ENCODE data around the gene CCL5. TPM values are rescaled to one million over a fixed set of nuclear protein-coding genes. Genes with fewer than 3 reads are reported as not detected.
A peak's percentile ranks its signal among the peaks of the same experiment; 100 is the strongest.

Gene CCL5
- total and polyA plus RNA-seq, 2 donors (not counting 3 experiments of a cell fraction or from before 2014, with no cell fraction given), result not detected

DNA sequence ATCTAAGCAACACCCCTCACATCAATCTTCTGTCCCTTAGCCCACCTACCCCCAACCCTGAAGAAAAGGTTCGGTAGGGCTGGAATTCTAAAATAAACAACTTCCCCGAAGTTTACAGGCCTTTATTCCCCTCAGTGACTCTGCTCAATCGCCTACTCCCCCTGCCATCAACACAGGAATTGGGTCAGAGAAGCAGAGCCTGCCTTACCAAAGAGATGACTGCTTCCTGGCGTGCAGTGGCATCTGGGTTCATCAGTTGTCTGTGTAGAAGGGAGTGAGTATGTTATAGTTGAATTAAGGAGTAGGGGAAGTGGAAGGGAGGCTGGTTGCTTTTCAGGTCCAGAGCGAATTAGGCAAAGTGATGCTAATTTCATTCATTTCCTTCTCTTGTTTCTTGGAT is 24.2 kb downstream of the CCL5 start:
- Histone ChIP-seq H4K20me1 (replicated peaks; ENCODE audit: control insufficient read depth, extremely low read depth, insufficient read depth, low read length) (no peaks in the 10 kb centered on the region), H3K4me3 (replicated peaks in 1 of 3; ENCODE audit: insufficient read depth in 1 of 3, low read depth in 1 of 3, low read length in 3 of 3) (no peak overlapping the region), H3K9me3 (replicated peaks; ENCODE audit: control insufficient read depth, insufficient read depth, low read length) (no peaks in the 10 kb centered on the region), H3K9ac (replicated peaks; ENCODE audit: extremely low read depth, insufficient read depth, low read length) (no peak overlapping the region), H3K9me1 (replicated peaks; ENCODE audit: control insufficient read depth, extremely low read depth, insufficient read depth, low read length) (no peaks in the 10 kb centered on the region), H3K4me2 (ENCODE audit: insufficient read depth, low read length) (no peak overlapping the region), H3K36me3 (ENCODE audit: control insufficient read depth in 2 of 2, extremely low read depth in 1 of 2, insufficient read depth in 2 of 2, low read length in 2 of 2) (peaks cover 2 to 9% of the 10 kb centered on the region in 2 experiments), H2AFZ (ENCODE audit: low read depth, low read length) (no peak overlapping the region), H3K79me2 (ENCODE audit: control insufficient read depth, insufficient read depth, low read length) (no peaks in the 10 kb centered on the region), H3K27me3 (ENCODE audit: control insufficient read depth in 2 of 2, insufficient read depth in 2 of 2, low read length in 2 of 2) (no peaks in the 10 kb centered on the region), H3K4me1 (ENCODE audit: control insufficient read depth, extremely low read depth, insufficient read depth, low read length) (no peaks in the 10 kb centered on the region), H3K27ac (ENCODE audit: insufficient read depth, low read depth, low read length) (no peak overlapping the region)
- POLR2A ChIA-PET, result no interaction called here
- CTCF ChIA-PET, result no interaction called here
- TF ChIP-seq EZH2 (IDR thresholded peaks at IDR 0.05; ENCODE audit: borderline replicate concordance, low read depth, low read length, severe bottlenecking), result no peak
- TF ChIP-seq, protein P1, sequence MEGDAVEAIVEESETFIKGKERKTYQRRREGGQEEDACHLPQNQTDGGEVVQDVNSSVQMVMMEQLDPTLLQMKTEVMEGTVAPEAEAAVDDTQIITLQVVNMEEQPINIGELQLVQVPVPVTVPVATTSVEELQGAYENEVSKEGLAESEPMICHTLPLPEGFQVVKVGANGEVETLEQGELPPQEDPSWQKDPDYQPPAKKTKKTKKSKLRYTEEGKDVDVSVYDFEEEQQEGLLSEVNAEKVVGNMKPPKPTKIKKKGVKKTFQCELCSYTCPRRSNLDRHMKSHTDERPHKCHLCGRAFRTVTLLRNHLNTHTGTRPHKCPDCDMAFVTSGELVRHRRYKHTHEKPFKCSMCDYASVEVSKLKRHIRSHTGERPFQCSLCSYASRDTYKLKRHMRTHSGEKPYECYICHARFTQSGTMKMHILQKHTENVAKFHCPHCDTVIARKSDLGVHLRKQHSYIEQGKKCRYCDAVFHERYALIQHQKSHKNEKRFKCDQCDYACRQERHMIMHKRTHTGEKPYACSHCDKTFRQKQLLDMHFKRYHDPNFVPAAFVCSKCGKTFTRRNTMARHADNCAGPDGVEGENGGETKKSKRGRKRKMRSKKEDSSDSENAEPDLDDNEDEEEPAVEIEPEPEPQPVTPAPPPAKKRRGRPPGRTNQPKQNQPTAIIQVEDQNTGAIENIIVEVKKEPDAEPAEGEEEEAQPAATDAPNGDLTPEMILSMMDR (IDR thresholded peaks at IDR 0.05; ENCODE audit: extremely low read depth in 1 of 2, insufficient read depth in 1 of 2, low read depth in 1 of 2, low read length in 2 of 2), result no peak
- no peak for TF ChIP-seq FOS (IDR thresholded peaks at IDR 0.05; ENCODE audit: borderline replicate concordance, insufficient read depth, low read length)
- BruUV-seq (replicated peaks), result no TSS peak
- dilution Hi-C loops (cut with MboI; ENCODE audit: extremely low pct_ligation_motif_present, low sequenced_read_pairs), result no loop called here
- intact Hi-C loops (cut with micrococcal nuclease), result no loop called here
- no peak for FAIRE-seq
- no peak for DNase-seq (ENCODE audit: low read depth, low spot score)

DNA sequence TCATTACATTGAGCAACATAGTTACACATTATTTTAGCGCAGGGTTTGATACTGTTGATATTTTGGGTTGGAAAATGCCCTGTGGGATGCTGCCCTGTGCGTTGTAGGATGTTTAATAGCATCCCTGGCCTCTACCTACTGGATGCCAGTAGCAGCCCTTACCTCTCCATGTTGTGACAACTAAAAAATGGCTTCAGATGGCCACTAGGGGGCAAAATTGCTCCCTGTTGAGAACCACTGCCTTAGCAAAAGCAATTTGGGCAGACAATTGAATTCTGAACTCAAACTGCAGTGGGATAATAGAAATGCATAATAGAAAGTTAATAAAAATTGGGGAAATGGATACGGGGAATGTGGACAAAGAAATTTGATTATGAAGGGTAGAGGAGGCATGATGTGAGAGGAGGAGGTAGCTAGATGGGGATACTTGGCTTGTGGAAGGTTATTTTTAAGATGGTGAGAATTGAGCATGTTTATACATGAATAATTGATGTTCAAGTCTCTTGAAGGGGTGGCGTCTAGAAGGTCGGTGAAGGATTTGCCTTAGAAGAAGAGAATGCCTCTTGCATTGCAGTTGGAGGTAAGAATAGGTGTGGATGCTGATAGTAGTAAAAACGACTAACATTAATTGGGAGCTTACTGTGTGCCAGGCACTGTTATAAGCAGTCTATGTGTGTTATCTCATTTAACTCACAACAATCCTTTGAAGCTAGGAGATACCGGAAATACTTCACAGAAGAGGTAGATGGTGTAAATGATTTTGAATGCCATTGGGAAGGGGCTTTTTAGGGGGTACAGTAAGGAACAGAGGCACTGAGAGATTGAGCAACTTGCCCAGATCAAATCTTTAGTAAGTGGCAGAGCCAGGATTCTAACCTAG is 30.5 kb downstream of the CCL5 start:
- Histone ChIP-seq H3K4me2 (ENCODE audit: insufficient read depth, low read length) (no peak overlapping the region), H3K4me3 (replicated peaks in 1 of 3; ENCODE audit: insufficient read depth in 1 of 3, low read depth in 1 of 3, low read length in 3 of 3) (no peak overlapping the region), H3K4me1 (ENCODE audit: control insufficient read depth, extremely low read depth, insufficient read depth, low read length) (no peaks in the 10 kb centered on the region), H2AFZ (ENCODE audit: low read depth, low read length) (no peak overlapping the region), H3K36me3 (ENCODE audit: control insufficient read depth in 2 of 2, extremely low read depth in 1 of 2, insufficient read depth in 2 of 2, low read length in 2 of 2) (peaks cover 20 to 22% of the 10 kb centered on the region in 2 experiments), H4K20me1 (replicated peaks; ENCODE audit: control insufficient read depth, extremely low read depth, insufficient read depth, low read length) (no peaks in the 10 kb centered on the region), H3K9ac (replicated peaks; ENCODE audit: extremely low read depth, insufficient read depth, low read length) (no peak overlapping the region), H3K79me2 (ENCODE audit: control insufficient read depth, insufficient read depth, low read length) (no peaks in the 10 kb centered on the region), H3K9me3 (replicated peaks; ENCODE audit: control insufficient read depth, insufficient read depth, low read length) (no peaks in the 10 kb centered on the region), H3K27me3 (ENCODE audit: control insufficient read depth in 2 of 2, insufficient read depth in 2 of 2, low read length in 2 of 2) (no peaks in the 10 kb centered on the region), H3K27ac (ENCODE audit: insufficient read depth, low read depth, low read length) (no peak overlapping the region), H3K9me1 (replicated peaks; ENCODE audit: control insufficient read depth, extremely low read depth, insufficient read depth, low read length) (no peaks in the 10 kb centered on the region)
- CTCF ChIA-PET, result interaction anchor here (0.7 to 4.1 kb wide), 19 partner anchors 8 to 634 kb away, joined by 3 to 31 read pairs (median 5); partner anchors contain the start of gene TAF15
- dilution Hi-C loops (cut with MboI; ENCODE audit: extremely low pct_ligation_motif_present, low sequenced_read_pairs), result no loop called here
- POLR2A ChIA-PET, result no interaction called here
- FAIRE-seq, result no peak
- peak; percentile 65 for DNase-seq (ENCODE audit: low read depth, low spot score)
- TF ChIP-seq FOS (IDR thresholded peaks at IDR 0.05; ENCODE audit: borderline replicate concordance, insufficient read depth, low read length), result no peak
- no peak for TF ChIP-seq POLR2A (IDR thresholded peaks at IDR 0.05; ENCODE audit: low read depth, low read length)
- TF ChIP-seq, protein P1 (IDR thresholded peaks at IDR 0.05; ENCODE audit: extremely low read depth in 1 of 2, insufficient read depth in 1 of 2, low read depth in 1 of 2, low read length in 2 of 2), result peak; percentile 68 to 75
- no peak for TF ChIP-seq GATA2 (IDR thresholded peaks at IDR 0.05; ENCODE audit: insufficient read depth, insufficient read length, low read depth, low read length)
- TF ChIP-seq MYC (IDR thresholded peaks at IDR 0.05; ENCODE audit: low read depth, low read length), result no peak
- no peak for TF ChIP-seq JUN (IDR thresholded peaks at IDR 0.05; ENCODE audit: borderline replicate concordance, insufficient read depth, insufficient read length, low read depth)
- no peak for TF ChIP-seq POLR2AphosphoS5 (IDR thresholded peaks at IDR 0.05; ENCODE audit: insufficient read depth, low read depth, low read length)
- intact Hi-C loops (cut with micrococcal nuclease), result loop anchor here (1.0 to 10.0 kb wide), 5 partner anchors 95 to 300 kb away; partner anchors contain the start of gene LYZL6
- no TSS peak for BruUV-seq (replicated peaks)

Measured in endothelial cell of umbilical vein (primary cell).